HCT116 (cell line): ENCODE results near the gene MAP4.

Experiments used
- ATF3 ChIP-seq: IDR thresholded peaks from 2 replicates; pipeline ENCODE4 v1.6.1; 2012
- CTCF ChIP-seq, 3 experiments: fragments of 200-600 bp in 1 of 3; sonication (generic) in 1 of 3; IDR thresholded peaks in 2 of 3; conservative IDR thresholded peaks in 1 of 3; 2 replicates each; pipeline ENCODE4 v1.5.1; 2012 to 2017; ENCODE audit warnings: low read depth in 2 of 3, low read length in 2 of 3, antibody characterized with exemption in 1 of 3, borderline replicate concordance in 1 of 3, control low read depth in 1 of 3, mild to moderate bottlenecking in 1 of 3, mixed read lengths in 1 of 3, mixed run types in 1 of 3, moderate library complexity in 1 of 3; ENCODE audit not compliant: insufficient read depth in 1 of 3
- EZH2 ChIP-seq: fragments of 200-600 bp; sonication (generic); IDR thresholded peaks from 2 replicates; pipeline ENCODE4 v1.6.1; 2017; ENCODE audit warnings: antibody characterized with exemption, mixed run types
- JUND ChIP-seq: IDR thresholded peaks from 2 replicates; pipeline ENCODE4 v1.6.1; 2012
- MAX ChIP-seq: IDR thresholded peaks from 2 replicates; pipeline ENCODE4 v1.6.1; 2012
- POLR2A ChIP-seq: IDR thresholded peaks from 2 replicates; pipeline ENCODE4 v1.7.0; 2011; ENCODE audit warnings: borderline replicate concordance; ENCODE audit not compliant: insufficient read depth, insufficient read length; ENCODE audit errors: extremely low read depth
- REST ChIP-seq: IDR thresholded peaks from 2 replicates; pipeline ENCODE4 v1.6.1; 2012; ENCODE audit warnings: low read depth
- SRF ChIP-seq: IDR thresholded peaks from 2 replicates; pipeline ENCODE4 v1.6.1; 2012; ENCODE audit warnings: low read depth
- ZBTB33 ChIP-seq: IDR thresholded peaks from 2 replicates; pipeline ENCODE4 v1.6.1; 2011; ENCODE audit warnings: mild to moderate bottlenecking, low read length, moderate library complexity; ENCODE audit not compliant: insufficient replicate concordance; ENCODE audit errors: extremely low read depth
- ZFX ChIP-seq: fragments of 450-650 bp; IDR thresholded peaks from 2 replicates; pipeline ENCODE4 v1.6.1; 2017

GRCh38 chr3:47902746-47903145 is 113.5 kb downstream of the MAP4 start:
- TF ChIP-seq ATF3 (no peak), CTCF (IDR thresholded peaks at IDR 0.05 in 2 of 3, conservative IDR thresholded peaks at IDR 0.05 in 1 of 3; ENCODE audit: borderline replicate concordance in 1 of 3, insufficient read depth in 1 of 3, low read depth in 2 of 3, low read length in 2 of 3) (no peak), MAX (no peak), EZH2 (no peak), REST (no peak), JUND (no peak), ZBTB33 (no peak), POLR2A (no peak), SRF (no peak), ZFX (no peak)
